ENCODE data around the gene TMEM143. TPM values are rescaled to one million over a fixed set of nuclear protein-coding genes. Genes with fewer than 3 reads are reported as not detected.
"Not testable (repeated sequence)": the region's sequence is repeated elsewhere in the genome, so short reads cannot be mapped to it uniquely, and the experiment has no call there.

TMEM143 gene
- total RNA-seq, 3 donors from 2014 or later (not counting 1 experiment from before 2014, with no cell fraction given), result 10.2 to 12.3 (median 11.1) TPM

DNA sequence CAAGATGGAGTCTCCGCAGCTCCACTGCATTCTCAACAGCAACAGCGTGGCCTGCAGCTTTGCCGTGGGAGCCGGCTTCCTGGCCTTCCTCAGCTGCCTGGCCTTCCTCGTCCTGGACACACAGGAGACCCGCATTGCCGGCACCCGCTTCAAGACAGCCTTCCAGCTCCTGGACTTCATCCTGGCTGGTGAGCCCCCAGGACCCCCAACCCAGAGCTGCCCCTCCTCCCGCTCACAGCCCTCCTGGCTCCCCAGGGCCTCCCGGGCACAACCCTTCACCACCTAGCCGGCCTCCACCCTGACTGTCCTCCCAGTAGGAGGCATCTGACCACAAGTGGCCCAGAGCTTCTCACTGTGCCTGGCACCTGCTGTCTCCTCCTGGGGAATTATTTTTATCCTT lies 9.8 kb upstream of the TMEM143 start:
- TF ChIP-seq, protein P1, sequence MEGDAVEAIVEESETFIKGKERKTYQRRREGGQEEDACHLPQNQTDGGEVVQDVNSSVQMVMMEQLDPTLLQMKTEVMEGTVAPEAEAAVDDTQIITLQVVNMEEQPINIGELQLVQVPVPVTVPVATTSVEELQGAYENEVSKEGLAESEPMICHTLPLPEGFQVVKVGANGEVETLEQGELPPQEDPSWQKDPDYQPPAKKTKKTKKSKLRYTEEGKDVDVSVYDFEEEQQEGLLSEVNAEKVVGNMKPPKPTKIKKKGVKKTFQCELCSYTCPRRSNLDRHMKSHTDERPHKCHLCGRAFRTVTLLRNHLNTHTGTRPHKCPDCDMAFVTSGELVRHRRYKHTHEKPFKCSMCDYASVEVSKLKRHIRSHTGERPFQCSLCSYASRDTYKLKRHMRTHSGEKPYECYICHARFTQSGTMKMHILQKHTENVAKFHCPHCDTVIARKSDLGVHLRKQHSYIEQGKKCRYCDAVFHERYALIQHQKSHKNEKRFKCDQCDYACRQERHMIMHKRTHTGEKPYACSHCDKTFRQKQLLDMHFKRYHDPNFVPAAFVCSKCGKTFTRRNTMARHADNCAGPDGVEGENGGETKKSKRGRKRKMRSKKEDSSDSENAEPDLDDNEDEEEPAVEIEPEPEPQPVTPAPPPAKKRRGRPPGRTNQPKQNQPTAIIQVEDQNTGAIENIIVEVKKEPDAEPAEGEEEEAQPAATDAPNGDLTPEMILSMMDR (IDR thresholded peaks at IDR 0.05), result no peak
- ATAC-seq, result no peak
- H3K9me3 ChIP-seq (ENCODE audit: control insufficient read depth, insufficient read depth, low read length), result no peaks in the 10 kb centered on the region
- no peak overlapping the region for H3K27ac Mint-ChIP-seq
- H3K27ac ChIP-seq (ENCODE audit: low read length), result no peak overlapping the region
- H3K4me1 ChIP-seq (ENCODE audit: control insufficient read depth, insufficient read depth, low read length), result no peaks in the 10 kb centered on the region
- H3K9me3 Mint-ChIP-seq, result no peaks in the 10 kb centered on the region
- no peaks in the 10 kb centered on the region for H3K4me1 Mint-ChIP-seq
- intact Hi-C loops (cut with micrococcal nuclease), result no loop called here
- no peaks in the 10 kb centered on the region for H3K36me3 ChIP-seq (ENCODE audit: control insufficient read depth, insufficient read depth, low read length)
- no peaks in the 10 kb centered on the region for H3K27me3 Mint-ChIP-seq (ENCODE audit: low read depth in 2 of 2)
- no peak overlapping the region for H3K4me3 Mint-ChIP-seq
- DNase-seq, result no peak
- H3K4me3 ChIP-seq (ENCODE audit: low read length), result no peak overlapping the region
- 94% methylated on average over 11 of the region's 11 CpGs for WGBS (ENCODE audit: insufficient coverage)
- H3K27me3 ChIP-seq (ENCODE audit: control insufficient read depth, insufficient read depth, low read length), result no peaks in the 10 kb centered on the region
- H3K36me3 Mint-ChIP-seq, result no peaks in the 10 kb centered on the region

DNA sequence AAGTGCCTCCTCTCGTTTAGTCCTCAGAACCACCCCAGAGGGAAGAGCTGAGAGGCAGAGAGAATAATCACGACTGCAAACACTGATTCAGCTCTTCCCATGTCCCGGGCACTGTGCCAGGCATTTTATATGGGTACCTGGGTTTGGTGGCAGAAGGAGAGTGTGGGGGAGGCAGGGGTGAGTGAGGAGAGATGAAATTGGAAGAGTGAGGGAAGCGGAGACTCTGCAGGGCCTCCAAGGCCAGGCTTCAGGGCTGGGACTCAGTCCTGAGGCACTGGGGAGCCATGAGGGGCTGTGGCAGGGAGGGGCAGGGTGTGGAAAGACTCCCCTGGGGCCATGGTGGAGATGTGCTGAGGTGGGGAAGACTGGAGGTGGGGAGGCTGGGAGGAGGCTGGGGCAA lies 9.2 kb upstream of the TMEM143 start:
- no peaks in the 10 kb centered on the region for H3K27me3 Mint-ChIP-seq (ENCODE audit: low read depth in 2 of 2)
- WGBS (ENCODE audit: insufficient coverage), result 84% methylated on average over 4 of the region's 4 CpGs
- Histone ChIP-seq H3K9me3 (ENCODE audit: control insufficient read depth, insufficient read depth, low read length) (no peaks in the 10 kb centered on the region), H3K27ac (ENCODE audit: low read length) (no peak overlapping the region), H3K36me3 (ENCODE audit: control insufficient read depth, insufficient read depth, low read length) (no peaks in the 10 kb centered on the region), H3K4me3 (ENCODE audit: low read length) (no peak overlapping the region), H3K27me3 (ENCODE audit: control insufficient read depth, insufficient read depth, low read length) (no peaks in the 10 kb centered on the region), H3K4me1 (ENCODE audit: control insufficient read depth, insufficient read depth, low read length) (no peaks in the 10 kb centered on the region)
- H3K36me3 Mint-ChIP-seq, result no peaks in the 10 kb centered on the region
- H3K27ac Mint-ChIP-seq, result no peak overlapping the region
- H3K4me1 Mint-ChIP-seq, result no peaks in the 10 kb centered on the region
- H3K9me3 Mint-ChIP-seq, result no peaks in the 10 kb centered on the region
- ATAC-seq (no peak), DNase-seq (no peak)
- TF ChIP-seq, protein P1 (IDR thresholded peaks at IDR 0.05), result no peak
- intact Hi-C loops (cut with micrococcal nuclease), result no loop called here
- no peak overlapping the region for H3K4me3 Mint-ChIP-seq

DNA sequence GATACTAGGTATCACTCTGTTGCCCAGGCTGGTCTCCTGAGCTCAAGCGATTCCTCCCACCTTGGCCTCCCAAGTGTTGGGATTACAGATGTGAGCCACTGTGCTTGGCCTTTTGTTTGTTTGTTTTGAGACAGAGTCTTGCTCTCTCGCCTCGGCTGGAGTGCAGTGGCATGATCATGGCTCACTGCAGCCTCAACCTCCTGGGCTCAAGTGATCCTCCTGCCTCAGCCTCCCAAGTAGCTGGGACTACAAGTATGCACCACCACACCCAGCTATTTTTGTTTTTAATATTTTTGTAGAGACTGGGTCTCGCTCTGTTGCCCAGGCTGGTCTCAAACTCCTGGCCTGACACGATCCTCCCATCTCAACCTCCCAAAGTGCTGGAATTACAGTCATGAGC lies 8.0 kb upstream of the TMEM143 start:
- H3K4me3 Mint-ChIP-seq; H3K27me3 Mint-ChIP-seq (ENCODE audit: low read depth in 2 of 2); H3K27ac ChIP-seq (ENCODE audit: low read length); H3K9me3 ChIP-seq (ENCODE audit: control insufficient read depth, insufficient read depth, low read length); DNase-seq; H3K27ac Mint-ChIP-seq; ATAC-seq; H3K9me3 Mint-ChIP-seq; intact Hi-C loops (cut with micrococcal nuclease); H3K4me3 ChIP-seq (ENCODE audit: low read length); H3K36me3 Mint-ChIP-seq; H3K4me1 Mint-ChIP-seq; H3K4me1 ChIP-seq (ENCODE audit: control insufficient read depth, insufficient read depth, low read length); H3K36me3 ChIP-seq (ENCODE audit: control insufficient read depth, insufficient read depth, low read length); H3K27me3 ChIP-seq (ENCODE audit: control insufficient read depth, insufficient read depth, low read length): not testable (repeated sequence)
- WGBS (ENCODE audit: insufficient coverage), result 100% methylated on average over 5 of the region's 5 CpGs

DNA sequence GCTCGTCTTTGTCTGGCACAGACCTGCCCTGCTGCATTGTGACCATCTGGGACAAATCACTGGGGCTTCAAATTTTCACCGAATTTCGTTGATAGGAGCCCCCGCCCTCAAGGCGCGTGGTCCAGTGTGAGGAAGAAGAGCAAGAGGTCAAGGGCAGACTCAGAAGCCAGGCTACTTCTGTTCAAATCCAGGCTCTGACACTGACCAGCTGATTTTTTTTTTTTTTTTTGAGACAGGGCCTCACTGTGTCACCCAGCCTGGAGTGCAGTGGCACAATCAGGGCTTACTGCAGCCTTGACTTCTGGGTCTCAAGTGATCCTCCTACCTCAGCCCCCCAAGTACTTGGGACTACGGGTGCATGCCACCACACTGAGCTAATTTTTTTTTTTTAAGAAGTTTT lies 7.6 kb upstream of the TMEM143 start:
- Histone ChIP-seq H3K9me3 (ENCODE audit: control insufficient read depth, insufficient read depth, low read length) (no peaks in the 10 kb centered on the region), H3K36me3 (ENCODE audit: control insufficient read depth, insufficient read depth, low read length) (no peaks in the 10 kb centered on the region), H3K27ac (ENCODE audit: low read length) (no peak overlapping the region), H3K4me3 (ENCODE audit: low read length) (no peak overlapping the region), H3K4me1 (ENCODE audit: control insufficient read depth, insufficient read depth, low read length) (no peaks in the 10 kb centered on the region), H3K27me3 (ENCODE audit: control insufficient read depth, insufficient read depth, low read length) (no peaks in the 10 kb centered on the region)
- 91% methylated on average over 6 of the region's 7 CpGs for WGBS (ENCODE audit: insufficient coverage)
- H3K4me3 Mint-ChIP-seq, result no peak overlapping the region
- no peaks in the 10 kb centered on the region for H3K27me3 Mint-ChIP-seq (ENCODE audit: low read depth in 2 of 2)
- no peak for ATAC-seq
- no peaks in the 10 kb centered on the region for H3K36me3 Mint-ChIP-seq
- intact Hi-C loops (cut with micrococcal nuclease), result no loop called here
- H3K4me1 Mint-ChIP-seq, result no peaks in the 10 kb centered on the region
- TF ChIP-seq, protein P1 (IDR thresholded peaks at IDR 0.05), result no peak
- no peaks in the 10 kb centered on the region for H3K9me3 Mint-ChIP-seq
- DNase-seq, result no peak
- no peak overlapping the region for H3K27ac Mint-ChIP-seq
